ENCODE data around the gene RITA1. TPM values are rescaled to one million over a fixed set of nuclear protein-coding genes. Genes with fewer than 3 reads are reported as not detected.
A peak's percentile ranks its signal among the peaks of the same experiment; 100 is the strongest.

The RITA1 gene
- total and polyA plus RNA-seq, 8 donors, result 4.1 to 19.2 (median 9.9) TPM

- peaks cover 38 to 56% (median 44%) of the 10 kb centered on the region in 4 donors for H3K36me3 ChIP-seq
Observed at GRCh38 chr12:113181975-113182374, 3.5 kb upstream of the RITA1 start.

GRCh38 chr12:113183030-113183589, 2.4 kb upstream of the RITA1 start:
- TF ChIP-seq POLR2AphosphoS5 (IDR thresholded peaks at IDR 0.05) (no peak), CTCF (IDR thresholded peaks at IDR 0.05) (no peak), POLR2A (IDR thresholded peaks at IDR 0.05) (no peak), EP300 (IDR thresholded peaks at IDR 0.05) (no peak)
- H3K27ac ChIP-seq, result no peak overlapping the region
- no peak for DNase-seq
- peaks cover 27 to 45% (median 33%) of the 10 kb centered on the region in 4 donors for H3K36me3 ChIP-seq
- no peaks in the 10 kb centered on the region for H3K9me3 ChIP-seq
- 94 to 96% (median 95%) methylated on average over 11 of the region's 11 CpGs for WGBS, 5 donors
- intact Hi-C loops (cut with DNase I; ENCODE audit: low total_unique reads), result no loop called here
- H3K4me1 ChIP-seq, result peaks cover 24 to 54% (median 31%) of the 10 kb centered on the region in 4 donors
- H3K4me3 ChIP-seq, result no peak overlapping the region
- no peaks in the 10 kb centered on the region for H3K27me3 ChIP-seq

More at GRCh38 chr12:113181975-113182374, 3.5 kb upstream of the RITA1 start:
- TF ChIP-seq CTCF (IDR thresholded peaks at IDR 0.05), result no peak
- no peak for TF ChIP-seq POLR2A (IDR thresholded peaks at IDR 0.05)
- no peak for TF ChIP-seq POLR2AphosphoS5 (IDR thresholded peaks at IDR 0.05)
- no peak for TF ChIP-seq EP300 (IDR thresholded peaks at IDR 0.05)
- Histone ChIP-seq H3K27me3 (no peaks in the 10 kb centered on the region), H3K9me3 (peaks cover 0 to 3% (median 0%) of the 10 kb centered on the region in 4 donors), H3K4me3 (no peak overlapping the region), H3K27ac (no peak overlapping the region), H3K4me1 (peaks cover 21 to 47% (median 27%) of the 10 kb centered on the region in 4 donors)
- 85 to 91% (median 90%) methylated on average over 3 of the region's 3 CpGs for WGBS, 5 donors
- intact Hi-C loops (cut with DNase I; ENCODE audit: low total_unique reads), result no loop called here
- no peak for DNase-seq

- no peak for DNase-seq
Observed at GRCh38 chr12:113184098-113184899, 1.2 kb upstream of the RITA1 start.

More at GRCh38 chr12:113184098-113184899, 1.2 kb upstream of the RITA1 start:
- H3K9me3 ChIP-seq, result no peaks in the 10 kb centered on the region
- peak overlapping the region; percentile 67 to 97 (median 86) for H3K4me3 ChIP-seq
- no peaks in the 10 kb centered on the region for H3K27me3 ChIP-seq
- no peak for TF ChIP-seq EP300 (IDR thresholded peaks at IDR 0.05)
- no peak for TF ChIP-seq POLR2AphosphoS5 (IDR thresholded peaks at IDR 0.05)
- TF ChIP-seq CTCF (IDR thresholded peaks at IDR 0.05), result no peak
- TF ChIP-seq POLR2A (IDR thresholded peaks at IDR 0.05), result no peak
- WGBS, 5 donors, result 23 to 26% (median 25%) methylated on average over 26 of the region's 26 CpGs
- H3K36me3 ChIP-seq, result peaks cover 16 to 38% (median 25%) of the 10 kb centered on the region in 4 donors
- intact Hi-C loops (cut with DNase I; ENCODE audit: low total_unique reads), result no loop called here
- H3K4me1 ChIP-seq, result peaks cover 24 to 54% (median 31%) of the 10 kb centered on the region in 4 donors
- peak overlapping the region; percentile 93 to 98 (median 96) for H3K27ac ChIP-seq
